ENCODE data around the gene ELAPOR1. TPM values are rescaled to one million over a fixed set of nuclear protein-coding genes. Genes with fewer than 3 reads are reported as not detected.

The ELAPOR1 gene
- total RNA-seq, 2 experiments from 2014 or later, result 4.7 to 7.0 TPM

DNA sequence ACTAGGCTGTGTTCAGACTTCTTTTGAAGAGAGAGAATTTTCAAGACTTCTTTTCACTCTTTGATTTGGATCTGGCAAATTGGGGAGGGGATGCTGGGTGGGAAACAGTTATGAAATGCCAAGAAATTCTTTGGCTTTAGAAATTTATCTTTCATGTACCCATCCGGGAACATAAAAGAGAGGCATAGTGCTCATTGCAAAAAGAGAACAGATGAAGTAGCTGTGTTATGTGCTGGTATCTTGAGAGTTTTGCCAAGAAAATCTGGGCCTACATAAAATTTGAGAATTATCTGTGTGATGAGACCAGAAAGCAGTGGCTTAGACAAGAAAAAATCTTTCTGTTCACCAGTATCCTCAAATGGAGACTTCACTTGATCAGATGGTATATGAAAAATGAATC is 19.0 kb upstream of the ELAPOR1 start:
- H3K27me3 Mint-ChIP-seq, result no peaks in the 10 kb centered on the region
- intact Hi-C loops (cut with micrococcal nuclease), result no loop called here

DNA sequence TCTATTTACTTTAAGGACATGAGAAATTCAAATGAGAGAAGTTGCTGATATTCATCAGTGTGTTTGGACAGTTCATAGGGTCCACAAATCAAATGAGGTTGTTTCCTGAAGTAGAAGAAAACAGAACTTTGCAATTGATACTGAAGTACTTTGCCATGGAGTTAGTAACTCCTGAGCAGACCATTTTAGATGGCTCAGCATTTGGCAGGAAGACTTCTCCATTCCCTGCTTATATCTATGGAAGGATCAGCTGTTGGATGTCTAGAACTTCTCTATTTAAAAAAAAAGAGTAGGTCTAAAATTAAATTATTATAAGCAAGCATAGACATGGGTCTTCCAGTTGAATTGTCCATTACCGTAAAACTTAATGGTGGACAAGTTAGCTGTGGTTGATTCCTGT is 18.3 kb upstream of the ELAPOR1 start:
- H3K27ac Mint-ChIP-seq, result no peak overlapping the region

More for the DNA sequence above, 19.0 kb upstream of the ELAPOR1 start:
- Mint-ChIP-seq H3K36me3 (ENCODE audit: low read depth) (peaks cover 24% of the 10 kb centered on the region), H3K4me3 (no peak overlapping the region), H3K27ac (peak overlapping the region; percentile 2), H3K4me1 (ENCODE audit: low read depth) (peaks cover 21% of the 10 kb centered on the region), H3K9me3 (no peaks in the 10 kb centered on the region)
- TF ChIP-seq, protein P1, sequence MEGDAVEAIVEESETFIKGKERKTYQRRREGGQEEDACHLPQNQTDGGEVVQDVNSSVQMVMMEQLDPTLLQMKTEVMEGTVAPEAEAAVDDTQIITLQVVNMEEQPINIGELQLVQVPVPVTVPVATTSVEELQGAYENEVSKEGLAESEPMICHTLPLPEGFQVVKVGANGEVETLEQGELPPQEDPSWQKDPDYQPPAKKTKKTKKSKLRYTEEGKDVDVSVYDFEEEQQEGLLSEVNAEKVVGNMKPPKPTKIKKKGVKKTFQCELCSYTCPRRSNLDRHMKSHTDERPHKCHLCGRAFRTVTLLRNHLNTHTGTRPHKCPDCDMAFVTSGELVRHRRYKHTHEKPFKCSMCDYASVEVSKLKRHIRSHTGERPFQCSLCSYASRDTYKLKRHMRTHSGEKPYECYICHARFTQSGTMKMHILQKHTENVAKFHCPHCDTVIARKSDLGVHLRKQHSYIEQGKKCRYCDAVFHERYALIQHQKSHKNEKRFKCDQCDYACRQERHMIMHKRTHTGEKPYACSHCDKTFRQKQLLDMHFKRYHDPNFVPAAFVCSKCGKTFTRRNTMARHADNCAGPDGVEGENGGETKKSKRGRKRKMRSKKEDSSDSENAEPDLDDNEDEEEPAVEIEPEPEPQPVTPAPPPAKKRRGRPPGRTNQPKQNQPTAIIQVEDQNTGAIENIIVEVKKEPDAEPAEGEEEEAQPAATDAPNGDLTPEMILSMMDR (IDR thresholded peaks at IDR 0.05), result no peak
- ChIA-PET CTCF (interaction anchor here (0.8 kb wide), 1 partner anchor 18 kb away, joined by 3 read pairs; no protein-coding TSS in a partner anchor), POLR2A (no interaction called here)
- DNase-seq (no peak), ATAC-seq (no peak)

DNA sequence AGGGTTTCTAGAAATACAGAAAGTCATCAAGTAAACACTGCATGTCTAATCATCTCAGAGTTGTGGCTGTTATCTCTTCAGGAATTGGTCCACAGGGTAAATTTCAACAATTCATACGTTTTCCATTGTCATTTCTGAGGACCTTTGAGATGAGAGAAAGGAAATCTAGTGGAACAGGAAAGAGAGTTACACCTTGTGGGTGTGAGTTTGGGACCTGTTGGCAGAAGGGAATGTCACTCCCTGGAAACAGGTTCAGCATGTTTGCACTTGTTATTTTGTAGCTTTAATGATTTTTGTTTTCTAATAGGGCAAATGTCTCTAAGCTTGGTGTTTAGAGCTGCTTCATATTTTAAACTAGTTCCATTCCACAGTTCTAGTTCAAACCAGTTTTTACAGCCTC is 17.8 kb upstream of the ELAPOR1 start:
- no peak overlapping the region for H3K4me3 Mint-ChIP-seq
- no peaks in the 10 kb centered on the region for H3K9me3 Mint-ChIP-seq
- ChIA-PET CTCF (interaction anchor here (6.2 kb wide), 1 partner anchor 16 kb away, joined by 95 read pairs; the partner anchor contains the start of gene ELAPOR1), POLR2A (no interaction called here)
- peaks cover 31% of the 10 kb centered on the region for H3K36me3 Mint-ChIP-seq (ENCODE audit: low read depth)
- intact Hi-C loops (cut with micrococcal nuclease), result no loop called here
- TF ChIP-seq, protein P1 (IDR thresholded peaks at IDR 0.05), result no peak
- ATAC-seq (no peak), DNase-seq (no peak)
- peaks cover 21% of the 10 kb centered on the region for H3K4me1 Mint-ChIP-seq (ENCODE audit: low read depth)
- no peak overlapping the region for H3K27ac Mint-ChIP-seq
- no peaks in the 10 kb centered on the region for H3K27me3 Mint-ChIP-seq

More for the DNA sequence above, 18.3 kb upstream of the ELAPOR1 start:
- CTCF ChIA-PET, result interaction anchor here (6.2 kb wide), 1 partner anchor 17 kb away, joined by 95 read pairs; the partner anchor contains the start of gene ELAPOR1
- TF ChIP-seq, protein P1 (IDR thresholded peaks at IDR 0.05), result no peak
- H3K36me3 Mint-ChIP-seq (ENCODE audit: low read depth), result peaks cover 29% of the 10 kb centered on the region
- intact Hi-C loops (cut with micrococcal nuclease), result no loop called here
- POLR2A ChIA-PET, result no interaction called here
- H3K27me3 Mint-ChIP-seq, result no peaks in the 10 kb centered on the region
- DNase-seq, result no peak
- no peak for ATAC-seq
- H3K4me3 Mint-ChIP-seq, result no peak overlapping the region
- H3K9me3 Mint-ChIP-seq, result no peaks in the 10 kb centered on the region
- peaks cover 21% of the 10 kb centered on the region for H3K4me1 Mint-ChIP-seq (ENCODE audit: low read depth)

DNA sequence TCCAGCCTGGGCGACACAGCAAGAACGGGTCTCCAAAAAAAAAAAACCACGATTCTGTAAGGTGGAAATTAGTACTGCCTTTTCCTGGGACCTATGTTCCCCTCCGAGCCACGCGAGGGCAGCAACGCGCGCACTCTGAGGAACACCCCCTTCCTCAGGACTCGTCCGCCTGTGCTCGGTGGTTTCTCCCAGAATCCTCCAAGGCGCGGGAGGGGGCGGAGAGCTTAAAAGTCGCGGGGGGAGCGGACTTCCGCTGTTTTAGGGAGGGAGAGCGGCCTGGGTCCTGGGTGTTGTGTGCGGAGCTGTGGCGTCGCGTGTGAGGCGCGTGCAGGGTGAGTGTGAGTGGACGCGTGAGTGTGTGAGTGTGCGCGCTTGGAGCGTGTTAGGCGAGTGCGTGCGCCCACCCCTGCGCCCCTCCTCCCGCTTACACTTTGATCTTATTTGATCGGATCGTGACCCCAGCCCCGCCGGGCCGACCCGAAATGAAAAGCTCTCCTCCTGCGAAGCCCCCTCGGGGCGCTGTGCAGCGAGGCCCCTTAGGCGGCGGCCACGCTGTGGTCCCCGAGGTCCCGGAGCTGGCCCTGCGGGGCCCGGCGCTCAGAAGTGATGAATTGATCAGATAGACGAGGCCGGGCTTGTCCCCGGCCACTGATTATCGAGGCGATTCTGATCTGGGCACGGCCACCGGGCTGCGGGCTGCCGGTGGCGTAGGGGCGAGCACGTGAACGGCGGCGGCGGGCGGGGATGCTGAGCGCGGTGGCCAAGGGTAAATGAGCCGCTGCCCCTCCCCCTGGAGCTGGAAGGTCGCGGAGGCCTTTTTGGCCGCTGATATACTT is 13.8 kb upstream of the ELAPOR1 start:
- H3K9me3 Mint-ChIP-seq, result no peaks in the 10 kb centered on the region
- H3K4me3 Mint-ChIP-seq, result peak overlapping the region; percentile 98
- CTCF ChIA-PET, result interaction anchor here (0.6 to 6.2 kb wide), 17 partner anchors 9 to 143 kb away, joined by 3 to 95 read pairs (median 4); partner anchors contain the start of genes ELAPOR1, SARS1, TAF13 and TMEM167B
- intact Hi-C loops (cut with micrococcal nuclease), result no loop called here
- no peaks in the 10 kb centered on the region for H3K27me3 Mint-ChIP-seq
- POLR2A ChIA-PET, result interaction anchor here (0.5 to 4.8 kb wide), 27 partner anchors 8 to 1239 kb away, joined by 3 to 98 read pairs (median 4); partner anchors contain the start of genes ATXN7L2, CLCC1, ELAPOR1 and RBM15
- peak; percentile 98 for DNase-seq
- TF ChIP-seq, protein P1 (IDR thresholded peaks at IDR 0.05), result peak; percentile 73
- H3K36me3 Mint-ChIP-seq (ENCODE audit: low read depth), result peaks cover 30% of the 10 kb centered on the region
- H3K4me1 Mint-ChIP-seq (ENCODE audit: low read depth), result peaks cover 5% of the 10 kb centered on the region
- peak; percentile 94 for ATAC-seq
- peak overlapping the region; percentile 98 for H3K27ac Mint-ChIP-seq
